ENCODE measurements around the gene TUBB1. TPM values are rescaled to one million over a fixed set of nuclear protein-coding genes. Genes with fewer than 3 reads are reported as not detected.
A peak's percentile ranks its signal among the peaks of the same experiment; 100 is the strongest.

Gene TUBB1
- total RNA-seq, 1 experiment from 2014 or later = not detected

DNA sequence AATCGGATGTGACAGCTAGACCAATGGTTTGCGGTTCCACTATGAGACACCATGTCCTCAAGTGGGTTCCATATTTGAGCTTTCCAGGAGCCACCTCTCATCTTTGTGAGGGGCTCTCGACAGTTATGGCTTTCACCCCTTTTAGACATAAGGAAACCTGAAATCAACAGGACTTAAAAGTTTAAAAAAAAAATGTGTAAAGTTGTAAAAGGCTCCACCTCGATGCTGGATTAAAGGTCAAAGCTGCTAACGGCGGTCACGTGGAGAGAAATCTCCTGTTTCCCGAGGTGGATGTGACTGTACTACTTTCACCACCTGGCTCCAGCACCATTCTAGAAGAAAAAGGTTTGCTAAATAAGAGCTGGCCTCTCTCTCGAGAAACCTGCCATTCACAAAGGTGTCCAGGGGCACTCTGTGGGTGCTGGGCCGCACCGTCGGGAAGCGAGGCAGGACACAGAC, 12.4 kb downstream of the TUBB1 start:
- no TSS peak for BruUV-seq (replicated peaks)
- H3K36me3 ChIP-seq (ENCODE audit: insufficient read depth, low read length, poor library complexity, severe bottlenecking) = peaks cover 74% of the 10 kb centered on the region
- intact Hi-C loops (cut with micrococcal nuclease; ENCODE audit: unreplicated experiment) = loop anchor here (5.0 kb wide), 2 partner anchors 49 to 139 kb away; partner anchors contain the start of gene NELFCD
- no peaks in the 10 kb centered on the region for H3K9me3 ChIP-seq (ENCODE audit: low read depth, low read length, poor library complexity, severe bottlenecking)
- no peaks in the 10 kb centered on the region for H3K27me3 ChIP-seq (replicated peaks; ENCODE audit: insufficient read depth, low read depth, low read length, poor library complexity)
- ChIA-PET POLR2A (ENCODE audit: low non-redundant PET) (no interaction called here), CTCF (no interaction called here)
- no peak for DNase-seq (ENCODE audit: low spot score)
- H3K4me1 ChIP-seq (ENCODE audit: insufficient read depth, low read length, poor library complexity, severe bottlenecking) = peaks cover 28% of the 10 kb centered on the region
- peak overlapping the region; percentile 92 for H3K27ac ChIP-seq (ENCODE audit: low read depth, low read length, poor library complexity, severe bottlenecking)
- peak overlapping the region; percentile 92 for H3K4me3 ChIP-seq (ENCODE audit: low read depth, low read length, poor library complexity, severe bottlenecking)
- TF ChIP-seq, protein P1, sequence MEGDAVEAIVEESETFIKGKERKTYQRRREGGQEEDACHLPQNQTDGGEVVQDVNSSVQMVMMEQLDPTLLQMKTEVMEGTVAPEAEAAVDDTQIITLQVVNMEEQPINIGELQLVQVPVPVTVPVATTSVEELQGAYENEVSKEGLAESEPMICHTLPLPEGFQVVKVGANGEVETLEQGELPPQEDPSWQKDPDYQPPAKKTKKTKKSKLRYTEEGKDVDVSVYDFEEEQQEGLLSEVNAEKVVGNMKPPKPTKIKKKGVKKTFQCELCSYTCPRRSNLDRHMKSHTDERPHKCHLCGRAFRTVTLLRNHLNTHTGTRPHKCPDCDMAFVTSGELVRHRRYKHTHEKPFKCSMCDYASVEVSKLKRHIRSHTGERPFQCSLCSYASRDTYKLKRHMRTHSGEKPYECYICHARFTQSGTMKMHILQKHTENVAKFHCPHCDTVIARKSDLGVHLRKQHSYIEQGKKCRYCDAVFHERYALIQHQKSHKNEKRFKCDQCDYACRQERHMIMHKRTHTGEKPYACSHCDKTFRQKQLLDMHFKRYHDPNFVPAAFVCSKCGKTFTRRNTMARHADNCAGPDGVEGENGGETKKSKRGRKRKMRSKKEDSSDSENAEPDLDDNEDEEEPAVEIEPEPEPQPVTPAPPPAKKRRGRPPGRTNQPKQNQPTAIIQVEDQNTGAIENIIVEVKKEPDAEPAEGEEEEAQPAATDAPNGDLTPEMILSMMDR (conservative IDR thresholded peaks at IDR 0.05; ENCODE audit: low read depth, low read length) = no peak
- TF ChIP-seq EZH2 (IDR thresholded peaks at IDR 0.05; ENCODE audit: borderline replicate concordance, low read depth, low read length, poor library complexity, severe bottlenecking) = no peak

DNA sequence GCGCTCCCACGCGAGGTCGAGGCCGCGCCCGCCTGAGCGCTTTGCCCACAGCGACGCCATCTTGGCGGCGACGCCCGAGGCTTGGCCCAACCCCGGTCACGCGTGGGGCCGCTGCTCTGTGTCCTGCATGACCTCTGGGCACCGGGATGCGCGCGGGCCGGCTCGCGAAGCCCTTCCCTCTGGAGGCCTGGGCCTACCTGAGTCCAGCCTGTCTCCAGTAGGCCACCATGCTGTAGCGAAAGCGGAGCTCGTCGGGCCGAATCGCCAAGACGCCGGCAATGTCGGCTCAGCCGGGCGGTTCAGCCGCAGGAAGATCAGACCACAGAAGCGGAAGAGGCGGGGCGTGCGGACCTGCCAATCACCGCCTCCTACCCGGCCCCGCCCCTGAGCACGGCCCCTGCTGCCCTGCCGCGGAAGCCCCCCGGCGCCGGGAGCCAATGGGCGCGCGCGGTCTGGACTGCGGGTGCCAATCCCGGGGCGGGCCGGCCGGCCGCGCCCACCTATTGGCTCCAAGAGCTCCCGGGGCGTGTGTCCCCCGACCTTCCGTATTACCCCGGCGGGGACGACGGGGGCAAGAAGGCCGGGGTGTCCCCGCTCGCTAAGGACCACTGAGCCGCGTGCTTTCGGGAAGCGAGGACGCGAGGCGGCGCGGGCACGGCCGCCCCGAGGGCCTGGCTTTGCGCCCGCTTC, 12.9 kb downstream of the TUBB1 start, which contains the start of gene ATP5F1E:
ATP5F1E (minus strand) TSS at position 313 of the 690 bp plus-strand sequence; CDS start at position 229, 84 bp downstream.
- peak within 1 kb of the TSS; percentile 92 for H3K27ac ChIP-seq (ENCODE audit: low read depth, low read length, poor library complexity, severe bottlenecking)
- CTCF ChIA-PET = no interaction called here
- BruUV-seq (replicated peaks) = no TSS peak
- no peak for TF ChIP-seq EZH2 (IDR thresholded peaks at IDR 0.05; ENCODE audit: borderline replicate concordance, low read depth, low read length, poor library complexity, severe bottlenecking)
- TF ChIP-seq, protein P1 (conservative IDR thresholded peaks at IDR 0.05; ENCODE audit: low read depth, low read length) = no peak
- H3K4me1 ChIP-seq (ENCODE audit: insufficient read depth, low read length, poor library complexity, severe bottlenecking) = peaks cover 28% of the 10 kb centered on the region
- H3K4me3 ChIP-seq (ENCODE audit: low read depth, low read length, poor library complexity, severe bottlenecking) = peak within 1 kb of the TSS; percentile 92
- POLR2A ChIA-PET (ENCODE audit: low non-redundant PET) = interaction anchor here (0.6 to 0.7 kb wide), 4 partner anchors 55 to 398 kb away, joined by 3 to 7 read pairs (median 4); no protein-coding TSS in a partner anchor
- peak; percentile 97 for DNase-seq (ENCODE audit: low spot score)
- H3K36me3 ChIP-seq (ENCODE audit: insufficient read depth, low read length, poor library complexity, severe bottlenecking) = peaks cover 74% of the 10 kb centered on the region
- H3K27me3 ChIP-seq (replicated peaks; ENCODE audit: insufficient read depth, low read depth, low read length, poor library complexity) = no peaks in the 10 kb centered on the region
- intact Hi-C loops (cut with micrococcal nuclease; ENCODE audit: unreplicated experiment) = loop anchor here (5.0 kb wide), 2 partner anchors 50 to 140 kb away; partner anchors contain the start of gene NELFCD
- no peaks in the 10 kb centered on the region for H3K9me3 ChIP-seq (ENCODE audit: low read depth, low read length, poor library complexity, severe bottlenecking)

DNA sequence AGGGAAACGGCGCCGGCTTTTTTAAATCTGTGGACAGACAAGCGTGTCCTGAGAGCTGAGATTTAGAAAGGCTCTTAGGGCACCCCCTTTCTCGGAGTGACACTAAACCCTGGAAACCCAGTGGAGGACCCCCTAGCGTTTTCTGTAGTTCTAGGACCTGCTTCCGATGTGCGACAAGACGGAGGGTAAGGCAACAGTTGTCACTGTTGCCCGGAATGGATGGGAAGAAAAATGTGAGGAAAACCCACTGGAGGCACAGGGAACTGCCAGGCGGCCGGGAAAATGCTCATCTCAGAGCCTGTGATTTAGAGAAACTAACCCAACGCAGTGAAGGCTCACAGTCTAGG, 13.5 kb downstream of the TUBB1 start:
- ChIA-PET CTCF (no interaction called here), POLR2A (ENCODE audit: low non-redundant PET) (interaction anchor here (0.6 to 0.7 kb wide), 4 partner anchors 55 to 952 kb away, joined by 3 to 14 read pairs (median 6); no protein-coding TSS in a partner anchor)
- no peaks in the 10 kb centered on the region for H3K9me3 ChIP-seq (ENCODE audit: low read depth, low read length, poor library complexity, severe bottlenecking)
- TSS peak; percentile 96 for BruUV-seq (replicated peaks)
- intact Hi-C loops (cut with micrococcal nuclease; ENCODE audit: unreplicated experiment) = loop anchor here (5.0 kb wide), 2 partner anchors 50 to 140 kb away; partner anchors contain the start of gene NELFCD
- no peaks in the 10 kb centered on the region for H3K27me3 ChIP-seq (replicated peaks; ENCODE audit: insufficient read depth, low read depth, low read length, poor library complexity)
- H3K4me1 ChIP-seq (ENCODE audit: insufficient read depth, low read length, poor library complexity, severe bottlenecking) = peaks cover 28% of the 10 kb centered on the region
- no peak for TF ChIP-seq EZH2 (IDR thresholded peaks at IDR 0.05; ENCODE audit: borderline replicate concordance, low read depth, low read length, poor library complexity, severe bottlenecking)
- TF ChIP-seq, protein P1 (conservative IDR thresholded peaks at IDR 0.05; ENCODE audit: low read depth, low read length) = 0 out of 2 replicates have a peak, but pooled peaks have one; percentile 21
- peaks cover 74% of the 10 kb centered on the region for H3K36me3 ChIP-seq (ENCODE audit: insufficient read depth, low read length, poor library complexity, severe bottlenecking)
- H3K27ac ChIP-seq (ENCODE audit: low read depth, low read length, poor library complexity, severe bottlenecking) = peak overlapping the region; percentile 92
- H3K4me3 ChIP-seq (ENCODE audit: low read depth, low read length, poor library complexity, severe bottlenecking) = peak overlapping the region; percentile 92
- no peak for DNase-seq (ENCODE audit: low spot score)

All from A673 (cell line).